NCI-H345 treated with DMSO at 0.1 percent for 48 hours (cell line): ENCODE results near the gene ID2.

Experiments used
- DNase-seq: peaks from one replicate; lab custom pipeline; 2025; ENCODE audit not compliant: unreplicated experiment; lab: John Stamatoyannopoulos, UW

The ID2 gene

GRCh38 chr2:8647462-8647857, 34.4 kb upstream of the ID2 start:
- no peak for DNase-seq

DNA sequence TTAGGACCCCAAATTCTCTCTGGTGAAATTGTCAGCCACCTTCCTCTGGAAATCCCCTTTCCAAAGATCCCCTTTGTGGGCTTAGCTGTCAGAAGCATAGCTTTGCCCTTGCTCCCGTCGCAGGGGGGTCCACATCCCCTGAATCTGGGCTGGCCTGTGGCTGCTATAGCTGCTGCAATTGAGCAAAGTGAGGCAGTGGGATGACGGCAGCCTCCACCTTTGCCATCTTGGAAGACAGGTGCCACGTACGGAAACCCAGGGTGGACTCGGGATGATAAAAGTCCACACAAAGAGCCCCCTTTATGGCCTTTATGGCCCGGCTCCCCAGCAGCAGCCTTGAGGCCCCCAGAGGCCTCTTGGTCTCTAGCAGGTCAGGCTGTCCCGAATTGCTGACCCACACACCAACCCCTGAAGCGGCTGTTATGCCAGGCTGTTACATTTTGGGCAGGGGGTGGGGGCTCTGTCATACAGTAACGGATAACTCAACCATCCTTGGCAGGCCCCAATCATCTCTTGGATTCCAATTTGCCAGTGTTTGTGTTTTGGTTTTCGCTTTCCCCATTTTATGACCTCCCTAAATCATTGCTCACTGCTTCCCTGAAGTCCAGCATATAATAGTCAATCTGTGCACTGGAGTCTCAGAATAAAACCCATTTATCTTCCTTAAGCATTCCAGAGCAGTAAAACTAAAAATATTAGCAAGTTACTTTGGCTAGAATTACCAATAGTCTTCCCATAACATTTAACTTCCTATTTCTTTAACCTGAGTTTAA, 33.2 kb upstream of the ID2 start:
- DNase-seq = no peak

DNA sequence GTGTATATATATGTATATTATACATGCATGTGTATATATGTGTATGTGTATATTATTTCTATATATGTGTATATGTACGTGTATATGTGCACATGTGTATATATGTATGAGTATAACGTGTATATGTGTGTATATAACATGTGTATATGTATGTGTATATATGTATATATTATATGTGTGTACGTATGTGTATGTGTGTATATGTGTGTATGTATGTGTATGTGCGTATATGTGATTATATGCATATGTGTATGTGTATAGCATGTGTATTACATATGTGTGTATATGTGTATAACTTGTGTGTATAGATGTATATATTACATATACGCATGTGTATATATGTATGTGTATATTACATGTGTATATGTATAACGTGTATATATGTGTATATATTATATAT, 32.1 kb upstream of the ID2 start:
- no peak for DNase-seq

DNA sequence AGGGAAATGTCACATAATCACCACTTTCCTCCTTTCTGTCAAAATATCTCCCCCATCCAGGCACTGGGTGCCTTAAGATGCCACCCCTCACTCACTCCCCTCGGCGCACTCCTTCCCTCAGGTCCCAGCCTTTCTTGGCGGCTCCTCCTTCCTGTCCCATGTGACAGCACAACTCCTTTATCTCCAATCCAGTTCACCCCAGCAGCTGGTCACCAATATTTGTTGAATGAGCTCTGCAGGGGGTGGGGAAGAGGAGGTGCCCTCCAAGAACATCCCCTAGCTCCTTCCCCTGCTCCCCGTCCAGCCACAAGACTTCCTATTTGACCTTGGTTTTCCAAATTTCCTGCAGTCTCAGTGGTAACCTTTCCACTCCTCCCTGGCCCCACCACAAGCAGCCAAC, 31.6 kb upstream of the ID2 start:
- DNase-seq = no peak

DNA sequence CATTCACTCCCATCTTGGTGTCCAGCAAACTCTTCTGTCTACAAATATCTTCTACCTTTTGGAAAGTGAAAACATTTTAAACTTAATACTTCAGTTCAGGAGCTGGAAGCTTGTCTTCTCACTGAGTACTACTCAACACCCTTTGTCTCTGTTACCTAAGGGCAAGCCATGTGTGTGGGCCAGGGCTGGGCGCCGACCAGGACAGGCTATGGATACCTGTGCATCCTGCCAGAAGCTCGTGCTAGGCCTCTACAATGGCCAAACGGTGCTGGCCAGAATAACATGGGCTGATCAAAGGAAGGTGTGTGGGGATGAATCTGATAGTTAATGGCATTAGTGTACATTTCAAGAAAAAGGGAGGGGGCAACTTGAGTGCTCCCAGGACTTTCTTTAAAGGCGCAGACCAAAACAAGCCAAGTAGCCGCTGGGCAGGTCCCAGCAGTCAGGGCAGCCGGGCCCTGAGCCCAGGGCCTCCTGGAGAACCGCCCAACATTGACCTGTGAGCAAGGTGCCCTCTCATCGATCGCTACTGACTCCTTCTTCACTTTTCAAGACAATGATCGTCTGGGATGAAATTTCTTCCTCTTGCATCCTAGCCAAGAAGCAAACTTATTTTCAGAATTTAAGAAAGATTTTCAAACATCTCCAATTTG, 29.0 kb upstream of the ID2 start:
- no peak for DNase-seq

GRCh38 chr2:8653485-8653884, 28.4 kb upstream of the ID2 start:
- DNase-seq = no peak

- DNase-seq = no peak
Observed at GRCh38 chr2:8654041-8654440, 27.8 kb upstream of the ID2 start.

DNA sequence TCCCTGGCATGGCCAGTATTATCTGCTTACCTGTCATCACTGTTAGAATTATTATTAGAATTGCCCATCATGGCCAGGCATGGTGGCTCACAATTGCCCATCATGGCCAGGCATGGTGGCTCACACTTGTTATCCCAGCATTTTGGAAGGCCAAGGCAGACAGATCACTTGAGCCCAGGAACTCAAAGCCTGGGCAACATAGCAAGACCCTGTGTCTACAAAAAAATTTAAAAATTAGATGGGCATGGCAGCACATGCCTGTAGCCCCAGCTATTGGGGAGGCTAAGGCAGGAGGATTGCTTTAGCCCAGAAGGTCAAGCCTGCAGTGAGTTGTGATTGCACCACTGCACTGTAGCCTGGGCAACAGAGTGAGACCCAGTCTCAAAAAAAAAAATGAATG, 27.4 kb upstream of the ID2 start:
- no peak for DNase-seq

- no peak for DNase-seq
Observed at GRCh38 chr2:8656160-8656641, 25.7 kb upstream of the ID2 start.

DNA sequence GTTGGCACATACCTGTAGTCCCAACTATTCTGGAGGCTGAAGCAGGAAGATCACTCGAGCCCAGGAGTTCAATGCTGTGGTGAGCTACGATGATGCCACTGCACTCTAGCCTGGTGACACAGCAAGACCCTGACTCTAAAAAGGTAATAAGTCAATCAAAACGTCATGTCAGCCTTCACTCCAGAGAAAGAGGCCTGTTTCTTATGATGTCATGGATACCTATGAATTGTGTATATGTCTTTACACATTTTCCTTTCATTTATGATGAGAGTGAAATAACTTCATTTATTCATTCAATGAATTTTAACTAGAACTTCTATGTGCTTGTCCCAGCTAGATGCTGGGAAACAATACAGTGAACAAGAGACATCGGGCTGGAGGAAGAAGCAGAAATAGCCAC, 25.0 kb upstream of the ID2 start:
- no peak for DNase-seq

- no peak for DNase-seq
Observed at GRCh38 chr2:8657423-8658062, 24.3 kb upstream of the ID2 start.

DNA sequence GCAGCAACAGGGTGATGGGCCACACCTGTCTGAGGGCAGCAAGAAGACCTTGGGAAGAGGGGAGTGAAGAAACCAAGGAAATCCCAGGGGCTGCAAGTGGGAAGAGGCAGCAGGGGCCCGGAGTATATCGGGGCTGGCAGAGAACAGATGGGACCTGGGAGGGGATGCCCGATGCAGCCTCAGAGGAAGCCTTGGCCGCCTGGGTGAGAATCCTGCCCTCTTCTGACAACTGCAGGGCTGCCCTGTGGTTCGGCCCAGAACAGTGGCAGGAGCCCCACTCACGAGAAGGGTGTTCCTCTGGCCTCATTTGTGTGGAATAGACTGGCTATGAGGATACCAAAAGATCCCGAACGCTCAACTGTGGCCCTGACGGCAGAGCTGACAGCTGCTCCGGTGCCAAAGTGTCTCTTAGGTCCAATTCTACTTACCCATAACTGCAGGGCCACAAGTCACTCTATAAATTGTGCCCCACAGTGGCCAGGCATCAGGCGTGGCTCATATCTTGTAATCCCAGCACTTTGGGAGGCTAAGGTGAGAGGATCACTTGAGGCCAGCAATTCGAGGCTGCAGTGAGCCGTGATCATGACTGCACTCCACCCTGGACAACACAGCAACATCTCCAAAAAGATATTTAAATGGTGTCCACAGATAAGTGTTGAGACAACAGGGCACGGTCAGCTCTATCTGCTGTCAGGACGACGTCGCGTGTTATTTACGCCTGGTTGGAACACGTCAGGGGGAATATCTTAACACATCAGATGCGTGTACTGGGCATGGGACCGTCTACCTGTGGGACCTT, 23.6 kb upstream of the ID2 start:
- DNase-seq = no peak

- DNase-seq = no peak
Observed at GRCh38 chr2:8659092-8659734, 22.6 kb upstream of the ID2 start.

DNA sequence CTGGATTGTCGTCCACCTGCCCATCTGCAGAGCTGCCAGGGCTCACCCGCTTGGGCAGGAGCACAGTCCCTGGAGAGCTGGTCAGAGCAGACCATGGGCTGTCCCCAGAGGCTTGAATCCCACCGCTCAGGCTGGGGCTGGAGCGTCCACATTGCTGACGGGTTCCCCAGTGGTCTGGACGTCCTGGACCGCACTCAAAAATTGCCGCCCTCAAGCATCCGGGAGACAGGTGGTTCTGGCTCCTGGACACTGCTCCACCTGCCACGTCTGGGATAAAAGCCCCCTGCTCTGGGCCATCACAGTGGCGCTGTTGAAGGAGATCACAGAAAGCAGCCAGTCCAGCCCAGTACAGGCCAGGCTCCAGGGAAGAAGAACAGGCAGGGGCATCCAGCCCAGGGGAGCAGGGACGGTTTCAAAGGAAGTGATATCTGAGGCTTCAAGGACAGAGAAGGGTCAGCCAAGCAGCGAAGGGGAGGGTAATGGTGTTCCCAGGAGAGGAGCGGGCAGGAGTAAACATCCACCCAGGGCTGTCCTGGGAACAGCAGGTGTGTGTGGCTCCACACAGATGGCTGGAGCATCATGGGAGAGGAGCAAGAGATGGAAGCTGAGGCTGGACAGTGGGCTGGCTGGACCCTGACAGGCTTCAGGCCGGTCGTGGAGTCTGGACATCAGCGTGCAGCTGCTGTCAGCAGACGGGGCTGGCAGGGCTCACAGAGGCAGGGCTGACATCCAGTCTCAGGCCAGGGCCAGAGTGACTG, 21.9 kb upstream of the ID2 start:
- DNase-seq = no peak

GRCh38 chr2:8661235-8661634, 20.6 kb upstream of the ID2 start:
- DNase-seq = no peak

- no peak for DNase-seq
Observed at GRCh38 chr2:8661736-8662135, 20.1 kb upstream of the ID2 start.

- no peak for DNase-seq
Observed at GRCh38 chr2:8662239-8662879, 19.5 kb upstream of the ID2 start.

DNA sequence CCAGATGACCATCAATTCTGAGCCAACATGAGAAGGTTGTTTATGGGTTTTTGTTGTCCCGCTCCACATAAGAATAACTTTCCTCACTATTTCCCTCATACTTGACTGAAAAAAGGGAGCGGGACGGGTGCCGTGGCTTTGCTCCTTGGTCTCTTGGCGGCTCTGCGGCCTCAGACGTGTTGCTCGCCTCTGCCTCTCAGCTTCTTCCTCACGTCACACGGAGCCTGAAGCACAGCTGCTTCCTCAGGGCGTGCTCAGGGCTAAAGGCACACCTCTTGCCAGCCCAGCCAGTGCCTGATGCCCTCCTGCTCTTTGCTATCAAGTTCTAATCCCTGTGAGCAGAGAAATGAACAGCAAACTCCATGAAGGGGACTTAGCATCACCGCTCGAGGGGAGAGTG, 17.9 kb upstream of the ID2 start:
- no peak for DNase-seq

- DNase-seq = no peak
Observed at GRCh38 chr2:8666581-8666980, 15.3 kb upstream of the ID2 start.
